NCI-H69 (cell line): Measurements from ENCODE around the gene GNAQ.
"Not testable (repeated sequence)": the region's sequence is repeated elsewhere in the genome, so short reads cannot be mapped to it uniquely, and the experiment has no call there.

Experiments used
- DNase-seq: peaks from one replicate; lab custom pipeline; 2025; lab: John Stamatoyannopoulos, UW

Gene GNAQ

GRCh38 chr9:77877976-77878375, 153.6 kb downstream of the GNAQ start:
- no peak for DNase-seq

GRCh38 chr9:77876590-77876989, 155.0 kb downstream of the GNAQ start:
- peak; percentile 80 for DNase-seq

GRCh38 chr9:77876091-77876490, 155.5 kb downstream of the GNAQ start:
- DNase-seq = peak; percentile 80

GRCh38 chr9:77872863-77873262, 158.7 kb downstream of the GNAQ start:
- no peak for DNase-seq

- DNase-seq = no peak
Observed at GRCh38 chr9:77872177-77872576, 159.4 kb downstream of the GNAQ start.

- DNase-seq = no peak
Observed at GRCh38 chr9:77871483-77871882, 160.1 kb downstream of the GNAQ start.

- DNase-seq = no peak
Observed at GRCh38 chr9:77866878-77867277, 164.7 kb downstream of the GNAQ start.

GRCh38 chr9:77865385-77866047, 166.1 kb downstream of the GNAQ start:
- no peak for DNase-seq

- no peak for DNase-seq
Observed at GRCh38 chr9:77864211-77864889, 167.3 kb downstream of the GNAQ start.

- not testable (repeated sequence) for DNase-seq
Observed at GRCh38 chr9:77863638-77864037, 168.0 kb downstream of the GNAQ start.

GRCh38 chr9:77860953-77861352, 170.7 kb downstream of the GNAQ start:
- DNase-seq = not testable (repeated sequence)

GRCh38 chr9:77857513-77858259, 173.9 kb downstream of the GNAQ start:
- no peak for DNase-seq

- DNase-seq = no peak
Observed at GRCh38 chr9:77856615-77857014, 175.0 kb downstream of the GNAQ start.

- DNase-seq = no peak
Observed at GRCh38 chr9:77854916-77855311, 176.7 kb downstream of the GNAQ start.

- no peak for DNase-seq
Observed at GRCh38 chr9:77854258-77854915, 177.2 kb downstream of the GNAQ start.

- DNase-seq = no peak
Observed at GRCh38 chr9:77853716-77854115, 177.9 kb downstream of the GNAQ start.

- DNase-seq = peak; percentile 70
Observed at GRCh38 chr9:77851882-77852595, 179.6 kb downstream of the GNAQ start.

GRCh38 chr9:77848897-77849296, 182.7 kb downstream of the GNAQ start:
- no peak for DNase-seq

GRCh38 chr9:77848404-77848803, 183.2 kb downstream of the GNAQ start:
- no peak for DNase-seq

GRCh38 chr9:77847626-77848025, 184.0 kb downstream of the GNAQ start:
- DNase-seq = no peak

GRCh38 chr9:77847059-77847499, 184.5 kb downstream of the GNAQ start:
- DNase-seq = no peak

GRCh38 chr9:77844415-77844814, 187.2 kb downstream of the GNAQ start:
- no peak for DNase-seq
